Keratinocyte (primary cell): Measurements from ENCODE around the gene MACROH2A2. TPM values are rescaled to one million over a fixed set of nuclear protein-coding genes. Genes with fewer than 3 reads are reported as not detected.
A peak's percentile ranks its signal among the peaks of the same experiment; 100 is the strongest.

ENCODE experiments used
- DNase-seq: peaks from one replicate; pipeline ENCODE4 v3.0.0-alpha.2; 2011; ENCODE audit warnings: low read depth, missing footprints, low spot score
- FAIRE-seq: peaks from 2 replicates; lab custom pipeline; 2011; peaks lifted over from hg19 to GRCh38; lab: Jason Lieb, UNC
- H2AFZ ChIP-seq: 2 replicates; pipeline ENCODE4 v1.6.0; 2012; ENCODE audit warnings: low read length, control low read depth, inconsistent platforms; ENCODE audit not compliant: control insufficient read depth
- H3K27ac ChIP-seq: 2 replicates; pipeline ENCODE4 v1.5.1; 2011; ENCODE audit warnings: low read length; ENCODE audit not compliant: control insufficient read depth, insufficient read depth
- H3K27me3 ChIP-seq: 3 replicates; pipeline ENCODE4 v1.6.0; 2011; ENCODE audit warnings: low read length; ENCODE audit not compliant: control insufficient read depth, insufficient read depth; ENCODE audit errors: extremely low read depth
- H3K36me3 ChIP-seq, 2 experiments: 2 replicates in 1 of 2; 3 replicates in 1 of 2; pipeline ENCODE4 v1.5.1; 2011; ENCODE audit warnings: low read length in 2 of 2, mild to moderate bottlenecking in 1 of 2; ENCODE audit not compliant: control insufficient read depth in 2 of 2, insufficient read depth in 2 of 2; ENCODE audit errors: extremely low read depth in 1 of 2
- H3K4me1 ChIP-seq: 3 replicates; pipeline ENCODE4 v1.5.1; 2011; ENCODE audit warnings: low read length; ENCODE audit not compliant: control insufficient read depth, insufficient read depth; ENCODE audit errors: extremely low read depth
- H3K4me2 ChIP-seq: 3 replicates; pipeline ENCODE4 v1.6.0; 2011; ENCODE audit warnings: low read depth, low read length; ENCODE audit not compliant: control insufficient read depth, insufficient read depth; ENCODE audit errors: extremely low read depth
- H3K4me3 ChIP-seq, 3 experiments: fragments of 200-600 bp in 1 of 3; sonication (generic) in 1 of 3; 2 replicates in 2 of 3; 3 replicates in 1 of 3; pipeline ENCODE4 v1.5.1; 2011 to 2016; ENCODE audit warnings: low read length in 3 of 3, mild to moderate bottlenecking in 3 of 3, control low read depth in 2 of 3, inconsistent platforms in 1 of 3, low read depth in 1 of 3, mixed read lengths in 1 of 3, mixed run types in 1 of 3, moderate library complexity in 1 of 3; ENCODE audit not compliant: control insufficient read depth in 2 of 3, insufficient read depth in 2 of 3; ENCODE audit errors: extremely low read depth in 1 of 3
- H3K79me2 ChIP-seq: 2 replicates; pipeline ENCODE4 v1.6.0; 2012; ENCODE audit warnings: low read length; ENCODE audit not compliant: control insufficient read depth, insufficient read depth
- H3K9ac ChIP-seq: 3 replicates; pipeline ENCODE4 v1.6.0; 2011; ENCODE audit warnings: low read length; ENCODE audit not compliant: control insufficient read depth, insufficient read depth; ENCODE audit errors: extremely low read depth
- H3K9me1 ChIP-seq: 3 replicates; pipeline ENCODE4 v1.6.0; 2011; ENCODE audit warnings: low read length; ENCODE audit not compliant: control insufficient read depth, insufficient read depth; ENCODE audit errors: extremely low read depth
- H3K9me3 ChIP-seq: 2 replicates; pipeline ENCODE4 v1.5.1; 2012; ENCODE audit warnings: low read depth, low read length; ENCODE audit not compliant: control insufficient read depth
- H4K20me1 ChIP-seq: 3 replicates; pipeline ENCODE4 v1.6.0; 2011; ENCODE audit warnings: low read length; ENCODE audit not compliant: control insufficient read depth, insufficient read depth; ENCODE audit errors: extremely low read depth
- EZH2 ChIP-seq: IDR thresholded peaks from one replicate; pipeline ENCODE4 v1.6.1; 2012; ENCODE audit warnings: inconsistent platforms, mild to moderate bottlenecking, low read length, moderate library complexity
- dilution Hi-C: fragments of 300-500 bp; cut with MboI; formaldehyde crosslinking; loops from one replicate; pipeline ENCODE4 v1.7.0; 2020; ENCODE audit warnings: low sequenced_read_pairs; ENCODE audit not compliant: extremely low pct_ligation_motif_present
- polyA plus RNA-seq, 5 experiments: library from polyadenylated mRNA; depleted of rRNA in 3 of 5; stranded (reverse) in 3 of 5; stranded (forward) in 1 of 5; unstranded in 1 of 5; fragments of >200 nt; gene quantifications; 1 replicate in 1 of 5; 2 replicates in 3 of 5; 3 replicates in 1 of 5; pipeline versions ENCODE4 v1.2.1 to v1.2.3, GENCODE V29; 2011 to 2012; ENCODE audit warnings: missing spikeins in 2 of 5, low read depth in 1 of 5, low replicate concordance in 1 of 5
- TF ChIP-seq, protein P1 (sequence below), 3 experiments: IDR thresholded peaks in 1 of 3; conservative IDR thresholded peaks in 1 of 3; optimal IDR thresholded peaks in 1 of 3; 2 replicates in 2 of 3; 3 replicates in 1 of 3; pipeline versions ENCODE3 to v1.5.1; 2011; ENCODE audit warnings: low read length in 3 of 3, mild to moderate bottlenecking in 3 of 3, moderate library complexity in 2 of 3, control low read depth in 1 of 3, inconsistent platforms in 1 of 3; ENCODE audit not compliant: insufficient read depth in 2 of 3; ENCODE audit errors: extremely low read depth in 1 of 3

The MACROH2A2 gene
- polyA plus RNA-seq, 1 donor (not counting 4 experiments of a cell fraction or from before 2014, with no cell fraction given): 11.6 TPM

- H3K9me3 ChIP-seq: no peaks in the 10 kb centered on the region
- no peak overlapping the region for H2AFZ ChIP-seq
- FAIRE-seq: no peak
- H3K36me3 ChIP-seq: peaks cover 0 to 2% of the 10 kb centered on the region in 2 experiments
- no peak overlapping the region for H3K9ac ChIP-seq
- dilution Hi-C loops: no loop called here
- H3K4me1 ChIP-seq: peaks cover 38% of the 10 kb centered on the region
- DNase-seq: no peak
- H3K79me2 ChIP-seq: peaks cover 11% of the 10 kb centered on the region
- H3K27ac ChIP-seq: no peak overlapping the region
- H3K4me3 ChIP-seq: no peak overlapping the region
- no peak overlapping the region for H3K4me2 ChIP-seq
- H4K20me1 ChIP-seq: no peaks in the 10 kb centered on the region
- no peaks in the 10 kb centered on the region for H3K27me3 ChIP-seq
- no peaks in the 10 kb centered on the region for H3K9me1 ChIP-seq
- TF ChIP-seq, protein P1, sequence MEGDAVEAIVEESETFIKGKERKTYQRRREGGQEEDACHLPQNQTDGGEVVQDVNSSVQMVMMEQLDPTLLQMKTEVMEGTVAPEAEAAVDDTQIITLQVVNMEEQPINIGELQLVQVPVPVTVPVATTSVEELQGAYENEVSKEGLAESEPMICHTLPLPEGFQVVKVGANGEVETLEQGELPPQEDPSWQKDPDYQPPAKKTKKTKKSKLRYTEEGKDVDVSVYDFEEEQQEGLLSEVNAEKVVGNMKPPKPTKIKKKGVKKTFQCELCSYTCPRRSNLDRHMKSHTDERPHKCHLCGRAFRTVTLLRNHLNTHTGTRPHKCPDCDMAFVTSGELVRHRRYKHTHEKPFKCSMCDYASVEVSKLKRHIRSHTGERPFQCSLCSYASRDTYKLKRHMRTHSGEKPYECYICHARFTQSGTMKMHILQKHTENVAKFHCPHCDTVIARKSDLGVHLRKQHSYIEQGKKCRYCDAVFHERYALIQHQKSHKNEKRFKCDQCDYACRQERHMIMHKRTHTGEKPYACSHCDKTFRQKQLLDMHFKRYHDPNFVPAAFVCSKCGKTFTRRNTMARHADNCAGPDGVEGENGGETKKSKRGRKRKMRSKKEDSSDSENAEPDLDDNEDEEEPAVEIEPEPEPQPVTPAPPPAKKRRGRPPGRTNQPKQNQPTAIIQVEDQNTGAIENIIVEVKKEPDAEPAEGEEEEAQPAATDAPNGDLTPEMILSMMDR (optimal IDR thresholded peaks at IDR 0.05 in 1 of 3, IDR thresholded peaks at IDR 0.05 in 1 of 3, conservative IDR thresholded peaks at IDR 0.05 in 1 of 3; ENCODE audit: extremely low read depth in 1 of 3, insufficient read depth in 2 of 3, low read length in 3 of 3): no peak
- TF ChIP-seq EZH2: no peak
Observed at GRCh38 chr10:70142555-70142954, 89.9 kb downstream of the MACROH2A2 start.

- Histone ChIP-seq H3K9ac (peak overlapping the region; percentile 86), H4K20me1 (no peaks in the 10 kb centered on the region), H3K9me1 (no peaks in the 10 kb centered on the region), H3K79me2 (peaks cover 13% of the 10 kb centered on the region), H3K4me1 (peaks cover 19% of the 10 kb centered on the region), H3K9me3 (no peaks in the 10 kb centered on the region), H3K27me3 (no peaks in the 10 kb centered on the region), H3K4me2 (peak overlapping the region; percentile 83), H2AFZ (no peak overlapping the region), H3K4me3 (peak overlapping the region; percentile 58 to 69 (median 69)), H3K36me3 (peaks cover 0 to 2% of the 10 kb centered on the region in 2 experiments), H3K27ac (peak overlapping the region; percentile 84)
- TF ChIP-seq, protein P1 (optimal IDR thresholded peaks at IDR 0.05 in 1 of 3, IDR thresholded peaks at IDR 0.05 in 1 of 3, conservative IDR thresholded peaks at IDR 0.05 in 1 of 3; ENCODE audit: extremely low read depth in 1 of 3, insufficient read depth in 2 of 3, low read length in 3 of 3): no peak
- no peak for TF ChIP-seq EZH2
- DNase-seq (no peak), FAIRE-seq (no peak)
- dilution Hi-C loops: no loop called here
Observed at GRCh38 chr10:70144372-70145110, 91.9 kb downstream of the MACROH2A2 start.
